ENCODE measurements around the gene ASTN1. TPM values are rescaled to one million over a fixed set of nuclear protein-coding genes. Genes with fewer than 3 reads are reported as not detected.

ASTN1 gene
- total RNA-seq, 1 experiment from 2014 or later, result 2.0 TPM

- DNase-seq (ENCODE audit: low read depth), result no peak
Measured at GRCh38 chr1:176879784-176880620, 284.5 kb downstream of the ASTN1 start.

- DNase-seq (ENCODE audit: low read depth), result no peak
Measured at GRCh38 chr1:176878750-176879536, 285.6 kb downstream of the ASTN1 start.

- DNase-seq (ENCODE audit: low read depth), result no peak
Measured at GRCh38 chr1:176877557-176877956, 287.0 kb downstream of the ASTN1 start.

- no peak for DNase-seq (ENCODE audit: low read depth)
Measured at GRCh38 chr1:176876966-176877515, 287.5 kb downstream of the ASTN1 start.

- no peak for DNase-seq (ENCODE audit: low read depth)
Measured at GRCh38 chr1:176869577-176869976, 294.9 kb downstream of the ASTN1 start.

- no peak for DNase-seq (ENCODE audit: low read depth)
Measured at GRCh38 chr1:176866011-176866714, 298.3 kb downstream of the ASTN1 start.

- no peak for DNase-seq (ENCODE audit: low read depth)
Measured at GRCh38 chr1:176864211-176864610, 300.3 kb downstream of the ASTN1 start.

GRCh38 chr1:176863613-176864012, 300.9 kb downstream of the ASTN1 start:
- no peak for DNase-seq (ENCODE audit: low read depth)

- no peak for DNase-seq (ENCODE audit: low read depth)
Measured at GRCh38 chr1:176858433-176858916, 306.0 kb downstream of the ASTN1 start.

- no peak for DNase-seq (ENCODE audit: low read depth)
Measured at GRCh38 chr1:176857632-176858031, 306.9 kb downstream of the ASTN1 start.

- no peak for DNase-seq (ENCODE audit: low read depth)
Measured at GRCh38 chr1:176854758-176855745, 309.5 kb downstream of the ASTN1 start.

GRCh38 chr1:176854121-176854520, 310.4 kb downstream of the ASTN1 start:
- DNase-seq (ENCODE audit: low read depth), result no peak

- DNase-seq (ENCODE audit: low read depth), result no peak
Measured at GRCh38 chr1:176853503-176853902, 311.0 kb downstream of the ASTN1 start.

- no peak for DNase-seq (ENCODE audit: low read depth)
Measured at GRCh38 chr1:176852124-176852523, 312.4 kb downstream of the ASTN1 start.

- no peak for DNase-seq (ENCODE audit: low read depth)
Measured at GRCh38 chr1:176850871-176851270, 313.6 kb downstream of the ASTN1 start.

- DNase-seq (ENCODE audit: low read depth), result no peak
Measured at GRCh38 chr1:176849281-176849680, 315.2 kb downstream of the ASTN1 start.

- DNase-seq (ENCODE audit: low read depth), result no peak
Measured at GRCh38 chr1:176847052-176847451, 317.5 kb downstream of the ASTN1 start.

- DNase-seq (ENCODE audit: low read depth), result no peak
Measured at GRCh38 chr1:176843352-176844297, 320.9 kb downstream of the ASTN1 start.

- no peak for DNase-seq (ENCODE audit: low read depth)
Measured at GRCh38 chr1:176841238-176841637, 323.3 kb downstream of the ASTN1 start.

All from Daoy (cell line).